ENCODE measurements around the gene ERN1.
"Not testable (repeated sequence)": the region's sequence is repeated elsewhere in the genome, so short reads cannot be mapped to it uniquely, and the experiment has no call there.

ERN1 gene

DNA sequence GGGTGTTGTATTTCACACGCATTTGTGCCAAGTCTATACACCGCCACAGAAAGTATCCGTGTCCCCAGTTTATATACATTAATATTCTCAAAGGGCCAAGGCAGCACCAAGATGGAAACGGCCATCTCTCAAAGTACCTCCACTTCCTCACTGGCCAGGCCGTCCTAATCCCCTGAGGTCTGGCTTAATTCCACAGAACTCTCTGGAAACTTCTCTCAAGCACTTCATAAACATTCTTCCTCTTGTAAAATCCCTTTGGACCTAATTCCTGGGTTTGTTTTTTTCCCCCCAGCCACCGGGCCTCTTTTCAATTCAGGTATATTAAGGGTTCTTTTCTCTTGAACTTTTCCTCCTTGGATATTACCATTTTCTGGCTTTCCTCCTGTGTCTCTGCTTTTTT, 5.1 kb upstream of the ERN1 start:
- no peak for DNase-seq (ENCODE audit: low spot score)

DNA sequence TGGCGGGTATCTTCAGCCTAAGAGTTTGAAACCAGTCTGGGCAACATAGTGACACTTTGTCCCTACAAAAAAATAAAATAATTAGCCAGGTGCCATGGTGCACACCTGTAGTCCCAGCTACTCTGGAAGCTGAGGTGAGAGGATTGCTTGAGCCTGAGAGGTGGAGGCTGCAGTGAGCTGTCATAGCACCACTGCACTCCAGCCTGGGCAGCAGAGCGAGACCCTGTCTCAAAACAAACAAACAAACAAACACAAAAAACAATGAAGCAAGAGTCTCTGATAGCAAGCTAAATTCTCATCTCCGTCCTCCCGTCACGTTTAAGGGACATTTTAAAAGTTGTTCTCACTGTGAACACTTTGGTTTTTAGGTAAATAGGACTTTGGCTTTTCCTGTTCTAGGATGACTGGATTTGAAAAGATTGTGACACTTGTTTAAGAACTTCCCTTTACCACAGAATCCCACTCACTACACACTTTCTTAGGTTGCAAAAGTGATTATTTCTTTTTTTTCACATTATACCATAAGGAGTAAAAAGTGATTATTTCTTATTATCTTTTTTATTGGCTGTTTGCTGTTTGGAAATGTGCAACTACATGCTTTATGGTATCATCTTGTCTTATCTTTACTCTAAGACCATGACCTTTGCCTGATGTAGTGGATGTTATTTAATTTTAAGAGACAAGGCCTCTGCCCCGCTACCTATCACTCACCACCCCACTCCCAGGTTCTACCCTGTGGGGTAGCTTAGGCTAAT, 4.4 kb upstream of the ERN1 start:
- DNase-seq (ENCODE audit: low spot score): no peak

GRCh38 chr17:64133546-64134215, 3.7 kb upstream of the ERN1 start:
- peak; percentile 74 for DNase-seq (ENCODE audit: low spot score)

- no peak for DNase-seq (ENCODE audit: low spot score)
These were observed 1.8 kb upstream of the ERN1 start for GRCh38 chr17:64131606-64132270.

DNA sequence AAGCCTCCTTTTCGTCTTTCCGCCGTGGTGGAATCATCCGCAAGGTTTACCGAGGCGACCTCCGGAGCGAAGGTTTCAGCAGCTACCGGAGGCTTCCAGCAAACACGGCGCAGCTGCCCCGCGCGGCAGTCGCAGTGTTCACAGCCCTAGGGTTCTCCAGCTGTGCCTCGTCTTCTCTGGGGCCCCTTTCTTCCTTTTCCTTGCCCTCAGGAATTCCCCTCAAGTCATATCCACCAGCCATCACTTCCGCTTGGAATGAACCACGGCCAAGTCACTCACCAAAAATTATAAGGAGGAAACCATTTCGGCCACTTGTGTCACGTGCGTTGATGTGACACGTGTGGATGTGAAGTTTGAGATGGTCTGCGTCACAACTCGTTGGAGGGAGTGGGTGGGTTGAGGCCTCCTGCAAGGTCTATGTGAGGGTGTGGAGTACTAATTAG, 636 bp upstream of the ERN1 start:
- DNase-seq (ENCODE audit: low spot score): no peak

GRCh38 chr17:64129515-64129764, 504 bp downstream of the ERN1 start:
- DNase-seq (ENCODE audit: low spot score): no peak

- DNase-seq (ENCODE audit: low spot score): peak; percentile 63
These were observed 993 bp downstream of the ERN1 start for GRCh38 chr17:64128787-64129514.

- DNase-seq (ENCODE audit: low spot score): no peak
These were observed 3.0 kb downstream of the ERN1 start for GRCh38 chr17:64126918-64127317.

DNA sequence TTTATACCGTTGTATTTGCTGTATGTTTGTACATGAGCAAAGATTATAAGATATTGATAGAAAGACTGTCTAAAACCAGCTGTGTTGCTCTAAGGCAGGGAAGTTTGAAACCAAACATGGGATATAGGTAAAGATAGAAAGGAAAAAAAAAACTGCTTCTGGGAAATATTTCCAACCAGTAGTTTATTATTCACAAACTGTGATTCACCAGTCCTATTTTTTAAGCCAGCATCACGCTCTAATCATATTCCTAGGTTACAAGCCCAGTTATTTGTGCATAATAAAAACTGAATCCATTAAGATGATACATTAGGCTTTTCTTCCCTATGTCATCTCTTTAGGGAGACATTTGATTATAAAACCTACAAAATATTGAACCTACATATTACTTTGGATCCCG, 4.0 kb downstream of the ERN1 start:
- DNase-seq (ENCODE audit: low spot score): no peak

DNA sequence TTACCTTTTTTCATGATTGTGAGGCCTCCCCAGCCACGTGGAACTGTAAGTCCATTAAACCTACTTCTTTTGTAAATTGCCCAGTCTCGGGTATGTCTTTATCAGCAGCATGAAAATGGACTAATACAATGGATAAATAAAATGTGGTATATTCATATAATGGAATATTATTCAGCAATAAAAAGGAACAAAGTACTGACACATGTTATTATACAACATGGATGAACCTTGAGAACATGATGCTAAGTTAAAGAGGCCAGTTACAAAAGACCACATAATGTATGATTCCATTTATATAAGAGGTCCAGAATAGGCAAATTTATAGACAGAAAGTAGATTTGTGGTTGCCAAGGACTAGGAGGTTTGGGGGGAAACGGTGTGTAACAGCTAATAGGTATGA, 5.3 kb downstream of the ERN1 start:
- DNase-seq (ENCODE audit: low spot score): no peak

GRCh38 chr17:64123114-64123513, 6.8 kb downstream of the ERN1 start:
- no peak for DNase-seq (ENCODE audit: low spot score)

DNA sequence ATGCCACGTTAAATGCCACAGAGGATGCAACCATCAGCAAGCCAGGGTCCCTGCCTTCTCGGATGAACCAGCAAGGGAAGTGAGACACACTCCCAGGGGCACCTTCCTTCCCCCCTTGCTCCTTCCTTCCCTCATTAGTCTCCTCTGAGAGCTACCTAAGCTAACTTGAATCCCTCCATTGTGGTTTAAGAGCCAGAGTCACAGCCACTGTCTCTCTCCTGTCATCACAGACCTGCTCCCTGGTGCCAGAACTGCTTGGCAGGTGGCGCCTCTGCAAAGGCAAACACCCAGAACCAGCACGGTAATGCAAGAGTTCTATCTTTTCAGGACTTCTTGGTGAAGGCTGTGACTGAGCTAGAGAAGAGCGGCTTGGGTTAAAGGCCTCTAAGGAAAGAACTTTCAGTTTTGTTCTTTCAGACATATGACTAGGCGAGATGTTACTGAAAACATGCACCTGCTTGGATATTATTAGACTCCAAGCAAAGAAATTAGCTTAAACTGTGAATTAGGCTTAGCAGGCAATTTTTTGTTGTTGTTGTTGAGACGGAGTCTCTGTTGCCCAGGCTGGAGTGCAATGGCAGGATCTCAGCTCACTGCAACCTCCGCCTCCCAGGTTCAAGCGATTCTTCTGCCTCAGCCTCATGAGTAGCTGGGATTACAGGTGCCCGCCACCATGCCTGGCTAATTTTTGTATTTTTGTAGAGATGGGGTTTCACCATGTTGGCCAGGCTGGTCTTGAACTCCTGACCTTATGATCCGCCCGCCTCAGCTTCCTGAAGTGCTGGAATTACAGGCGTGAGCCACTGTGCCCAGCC, 8.8 kb downstream of the ERN1 start:
- DNase-seq (ENCODE audit: low spot score): not testable (repeated sequence)

DNA sequence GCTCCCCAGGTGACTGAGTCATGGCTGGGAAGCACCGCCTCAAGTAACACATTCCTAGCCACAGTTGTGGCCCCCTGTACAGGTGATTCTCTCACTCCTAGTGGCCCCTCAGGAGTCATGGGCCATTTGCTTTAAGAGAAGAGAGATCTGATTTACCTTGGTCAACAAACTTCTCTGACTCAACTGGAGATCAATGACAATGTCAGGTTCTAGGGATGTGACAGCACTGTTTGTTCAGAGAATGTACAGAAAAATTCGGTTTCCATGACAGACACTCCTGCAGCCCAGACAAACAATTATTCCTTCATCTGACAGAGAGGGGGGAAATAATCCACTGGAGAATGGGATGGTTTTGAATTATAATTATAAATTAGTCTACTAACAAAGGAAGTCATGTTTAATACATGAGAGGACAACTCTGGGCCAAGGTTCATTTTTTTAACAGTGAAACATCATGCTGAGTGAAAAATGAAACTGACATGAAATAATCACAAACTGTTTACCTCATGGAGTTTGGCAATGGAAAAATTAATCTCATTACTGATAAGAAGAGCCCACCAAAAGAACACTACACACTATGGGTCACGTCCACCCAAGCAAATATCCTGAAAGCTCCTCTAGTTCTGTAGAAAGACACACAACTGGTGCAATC, 9.7 kb downstream of the ERN1 start:
- DNase-seq (ENCODE audit: low spot score): no peak

GRCh38 chr17:64117981-64118979, 11.7 kb downstream of the ERN1 start:
- peak; percentile 54 for DNase-seq (ENCODE audit: low spot score)

DNA sequence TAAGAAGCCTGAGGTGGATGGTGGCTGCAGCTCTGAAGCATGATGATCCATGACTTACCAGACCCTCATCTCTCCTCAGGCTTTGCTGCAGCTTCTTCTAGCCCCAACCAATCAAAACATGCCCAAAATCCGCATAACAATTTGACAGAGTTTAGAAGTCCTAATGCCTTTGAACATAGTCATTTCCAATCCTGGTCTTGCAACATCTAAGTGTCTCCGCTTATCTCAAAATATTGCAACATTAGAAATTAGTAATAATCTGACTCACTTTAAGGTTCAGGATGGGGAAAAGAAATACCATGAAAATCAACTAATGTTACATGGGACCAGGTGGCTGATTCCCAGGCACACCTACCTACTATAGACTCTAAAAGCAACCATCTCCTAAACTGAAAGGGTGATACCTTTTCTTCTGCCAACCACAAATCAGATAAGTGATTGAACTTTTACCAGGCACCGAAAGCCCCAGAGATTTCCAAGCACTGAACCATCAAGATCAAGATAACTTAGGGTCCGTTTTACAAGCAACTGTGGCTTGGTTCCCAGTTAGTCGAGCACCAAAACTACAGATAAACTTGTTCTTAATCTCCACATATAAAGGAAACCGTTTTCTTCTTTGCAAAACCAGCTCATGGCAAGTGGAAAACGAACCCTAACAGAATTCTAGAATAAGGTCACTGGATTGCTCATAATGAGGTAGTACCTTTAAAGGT, 14.0 kb downstream of the ERN1 start:
- no peak for DNase-seq (ENCODE audit: low spot score)

DNA sequence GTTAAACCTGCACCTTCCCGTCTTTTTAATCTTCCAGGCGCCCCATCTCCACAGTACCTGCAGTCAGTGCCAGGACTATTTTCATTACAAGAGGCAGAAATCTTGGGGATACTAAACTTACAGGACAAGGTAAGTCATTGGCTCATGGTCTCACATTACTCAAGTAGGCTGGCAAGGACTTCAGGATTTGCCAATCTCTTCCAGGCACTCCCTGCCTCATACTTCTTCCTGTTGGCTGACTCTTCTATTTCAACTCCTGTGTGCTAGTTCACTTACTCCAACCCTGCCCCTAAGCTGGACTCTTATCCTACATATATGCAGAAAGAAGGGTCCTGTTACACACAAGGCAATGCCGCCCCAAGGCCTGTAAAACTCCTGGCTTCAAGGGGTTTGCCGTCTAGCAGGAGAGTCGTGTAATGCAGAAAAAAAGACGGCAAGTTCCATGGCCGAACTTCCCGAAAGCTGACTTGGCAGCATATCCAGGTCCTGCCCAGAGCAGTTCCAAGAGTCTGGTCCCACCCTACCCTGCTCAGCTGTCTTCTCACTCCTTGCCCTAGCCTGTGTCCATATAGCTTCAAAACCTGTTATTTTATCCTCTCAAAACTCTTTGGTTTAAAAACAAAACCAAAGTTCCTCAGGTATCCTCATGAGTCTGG, 14.8 kb downstream of the ERN1 start:
- DNase-seq (ENCODE audit: low spot score): no peak

- no peak for DNase-seq (ENCODE audit: low spot score)
These were observed 16.9 kb downstream of the ERN1 start for GRCh38 chr17:64113006-64113405.

- no peak for DNase-seq (ENCODE audit: low spot score)
These were observed 18.1 kb downstream of the ERN1 start for GRCh38 chr17:64111831-64112230.

Data from D341Med (cell line).